Non-pigmented ciliary epithelial cell (primary cell): ENCODE measurements around the gene NACAD.
"Not testable (repeated sequence)": the region's sequence is repeated elsewhere in the genome, so short reads cannot be mapped to it uniquely, and the experiment has no call there.

Experiments
- DNase-seq: peaks from one replicate; pipeline ENCODE4 v3.0.0-alpha.2; 2010; ENCODE audit warnings: low read depth

NACAD gene

GRCh38 chr7:45054442-45054841, 34.3 kb downstream of the NACAD start:
- DNase-seq: no peak

- DNase-seq: no peak
Measured at GRCh38 chr7:45053941-45054340, 34.8 kb downstream of the NACAD start.

- no peak for DNase-seq
Measured at GRCh38 chr7:45053401-45053800, 35.4 kb downstream of the NACAD start.

- DNase-seq: no peak
Measured at GRCh38 chr7:45052011-45052410, 36.8 kb downstream of the NACAD start.

- DNase-seq: no peak
Measured at GRCh38 chr7:45050198-45050597, 38.6 kb downstream of the NACAD start.

GRCh38 chr7:45048748-45049147, 40.0 kb downstream of the NACAD start:
- no peak for DNase-seq

GRCh38 chr7:45044338-45044737, 44.4 kb downstream of the NACAD start:
- no peak for DNase-seq

- DNase-seq: no peak
Measured at GRCh38 chr7:45039106-45039505, 49.7 kb downstream of the NACAD start.

GRCh38 chr7:45037876-45038275, 50.9 kb downstream of the NACAD start:
- no peak for DNase-seq

GRCh38 chr7:45036796-45037195, 52.0 kb downstream of the NACAD start:
- no peak for DNase-seq

GRCh38 chr7:45036317-45036716, 52.5 kb downstream of the NACAD start:
- DNase-seq: no peak

GRCh38 chr7:45035893-45036292, 52.9 kb downstream of the NACAD start:
- DNase-seq: no peak

GRCh38 chr7:45035371-45035770, 53.4 kb downstream of the NACAD start:
- DNase-seq: no peak

- not testable (repeated sequence) for DNase-seq
Measured at GRCh38 chr7:45034710-45035109, 54.1 kb downstream of the NACAD start.

- no peak for DNase-seq
Measured at GRCh38 chr7:45033931-45034290, 54.9 kb downstream of the NACAD start.

- DNase-seq: no peak
Measured at GRCh38 chr7:45033261-45033930, 55.4 kb downstream of the NACAD start.

GRCh38 chr7:45032421-45032820, 56.3 kb downstream of the NACAD start:
- no peak for DNase-seq

GRCh38 chr7:45031829-45032228, 56.9 kb downstream of the NACAD start:
- DNase-seq: no peak
